Activated CD4-positive, alpha-beta T cell treated with anti-CD3 and anti-CD28 coated beads for 36 hours (primary cell): Measurements from ENCODE around the gene C19orf38. TPM values are rescaled to one million over a fixed set of nuclear protein-coding genes. Genes with fewer than 3 reads are reported as not detected.
A peak's percentile ranks its signal among the peaks of the same experiment; 100 is the strongest.
"Not testable (repeated sequence)": the region's sequence is repeated elsewhere in the genome, so short reads cannot be mapped to it uniquely, and the experiment has no call there.

Source experiments
- ATAC-seq: fragments of 200-7000 bp; cut with Tn5 transposase; one replicate; pipeline ENCODE4 v1.10.0; 2021; ENCODE audit warnings: mild to moderate bottlenecking, moderate library complexity
- CTCF ChIA-PET: fragments of 350-600 bp; sonication (Branson Sonifier 250); formaldehyde crosslinking; loops from one replicate; lab custom pipeline; 2021; ENCODE audit warnings: antibody characterized with exemption; lab: Charles Lee
- POLR2A ChIA-PET: fragments of 350-600 bp; sonication (Branson Sonifier 250); formaldehyde crosslinking; loops from one replicate; lab custom pipeline; 2021; ENCODE audit warnings: antibody characterized with exemption, inconsistent platforms; lab: Charles Lee
- DNase-seq: peaks from one replicate; pipeline ENCODE4 v3.0.0-alpha.2; 2020
- H3K27ac Mint-ChIP-seq: one replicate; pipeline ENCODE4 v1.8.0; 2021; ENCODE audit warnings: mixed read lengths
- H3K27me3 Mint-ChIP-seq: one replicate; pipeline ENCODE4 v1.8.0; 2021; ENCODE audit warnings: mixed read lengths
- H3K36me3 Mint-ChIP-seq: one replicate; pipeline ENCODE4 v1.8.0; 2021; ENCODE audit warnings: low read depth, mixed read lengths
- H3K4me1 Mint-ChIP-seq: one replicate; pipeline ENCODE4 v1.8.0; 2021; ENCODE audit warnings: mixed read lengths
- H3K4me3 Mint-ChIP-seq: one replicate; pipeline ENCODE4 v1.8.0; 2021; ENCODE audit warnings: mild to moderate bottlenecking, moderate library complexity, mixed read lengths
- H3K9me3 Mint-ChIP-seq: one replicate; pipeline ENCODE4 v1.8.0; 2021; ENCODE audit warnings: low read depth, mixed read lengths
- intact Hi-C, 2 experiments: fragments of 100-400 bp; cut with DNase I in 1 of 2; cut with micrococcal nuclease in 1 of 2; formaldehyde crosslinking; loops; one replicate each; pipeline versions ENCODE4 v1.14.2 to v1.15.1; 2022 to 2024; cut with DNase I, micrococcal nuclease
- total RNA-seq, 2 experiments: library from RNA; stranded (reverse); gene quantifications; one replicate each; pipeline ENCODE4 v1.2.3, GENCODE V29; 2021

C19orf38 gene
- total RNA-seq, 2 experiments from 2014 or later: 2.7 to 3.6 TPM

GRCh38 chr19:10877608-10878007 is 29.4 kb downstream of the C19orf38 start:
- ATAC-seq, H3K9me3 Mint-ChIP-seq, POLR2A ChIA-PET, H3K27me3 Mint-ChIP-seq, DNase-seq, H3K4me3 Mint-ChIP-seq: not testable (repeated sequence)
- CTCF ChIA-PET: interaction anchor here (0.6 to 1.2 kb wide), 3 partner anchors 11 to 249 kb away, joined by 3 read pairs; no protein-coding TSS in a partner anchor
- Mint-ChIP-seq H3K4me1 (peaks cover 41% of the 10 kb centered on the region), H3K36me3 (peaks cover 12% of the 10 kb centered on the region), H3K27ac (peak overlapping the region; percentile 86)
- intact Hi-C loops: loop anchor here in 1 of 2 experiments (2.0 to 10.0 kb wide), 2 partner anchors 83 to 773 kb away; partner anchors contain the start of genes ANGPTL6, PPAN and SMARCA4

- ChIA-PET POLR2A (no interaction called here), CTCF (no interaction called here)
- H3K27ac Mint-ChIP-seq: peak overlapping the region; percentile 86
- ATAC-seq (no peak), DNase-seq (no peak)
- no peaks in the 10 kb centered on the region for H3K27me3 Mint-ChIP-seq
- intact Hi-C loops: loop anchor here in 1 of 2 experiments (2.0 to 10.0 kb wide), 2 partner anchors 83 to 773 kb away; partner anchors contain the start of genes ANGPTL6, PPAN and SMARCA4
- H3K36me3 Mint-ChIP-seq: peaks cover 9% of the 10 kb centered on the region
- peaks cover 35% of the 10 kb centered on the region for H3K4me1 Mint-ChIP-seq
- no peak overlapping the region for H3K4me3 Mint-ChIP-seq
- H3K9me3 Mint-ChIP-seq: no peaks in the 10 kb centered on the region
These were observed 30.0 kb downstream of the C19orf38 start for GRCh38 chr19:10878253-10878652.

GRCh38 chr19:10881403-10882107 is 33.3 kb downstream of the C19orf38 start:
- intact Hi-C loops: no loop called here
- ATAC-seq (no peak), DNase-seq (no peak)
- Mint-ChIP-seq H3K9me3 (no peaks in the 10 kb centered on the region), H3K36me3 (peaks cover 7% of the 10 kb centered on the region), H3K27ac (no peak overlapping the region), H3K4me3 (no peak overlapping the region), H3K4me1 (peaks cover 25% of the 10 kb centered on the region), H3K27me3 (no peaks in the 10 kb centered on the region)
- POLR2A ChIA-PET: interaction anchor here (0.5 to 0.8 kb wide), 3 partner anchors 36 to 329 kb away, joined by 3 read pairs; no protein-coding TSS in a partner anchor
- CTCF ChIA-PET: interaction anchor here (0.6 to 2.5 kb wide), 5 partner anchors 10 to 373 kb away, joined by 3 to 10 read pairs (median 3); partner anchors contain the start of gene CARM1

- H3K36me3 Mint-ChIP-seq: peaks cover 7% of the 10 kb centered on the region
- intact Hi-C loops: no loop called here
- CTCF ChIA-PET: no interaction called here
These were observed 33.9 kb downstream of the C19orf38 start for GRCh38 chr19:10882108-10882457.

GRCh38 chr19:10884274-10884673 is 36.1 kb downstream of the C19orf38 start:
- CTCF ChIA-PET: interaction anchor here (0.9 kb wide), 1 partner anchor 1980 kb away, joined by 4 read pairs; no protein-coding TSS in a partner anchor

More at GRCh38 chr19:10882108-10882457, 33.9 kb downstream of the C19orf38 start:
- no peaks in the 10 kb centered on the region for H3K27me3 Mint-ChIP-seq
- no peaks in the 10 kb centered on the region for H3K9me3 Mint-ChIP-seq
- no peak overlapping the region for H3K4me3 Mint-ChIP-seq
- H3K27ac Mint-ChIP-seq: no peak overlapping the region
- POLR2A ChIA-PET: interaction anchor here (0.5 to 0.8 kb wide), 3 partner anchors 35 to 330 kb away, joined by 3 read pairs; no protein-coding TSS in a partner anchor
- H3K4me1 Mint-ChIP-seq: peaks cover 20% of the 10 kb centered on the region
- ATAC-seq (no peak), DNase-seq (no peak)

GRCh38 chr19:10885201-10886169 is 37.3 kb downstream of the C19orf38 start:
- DNase-seq: no peak
- Mint-ChIP-seq H3K4me1 (no peaks in the 10 kb centered on the region), H3K9me3 (no peaks in the 10 kb centered on the region), H3K36me3 (peaks cover 3% of the 10 kb centered on the region), H3K27ac (no peak overlapping the region), H3K27me3 (no peaks in the 10 kb centered on the region), H3K4me3 (no peak overlapping the region)
- no peak for ATAC-seq
- intact Hi-C loops: no loop called here
- POLR2A ChIA-PET: no interaction called here
- CTCF ChIA-PET: interaction anchor here (0.6 to 1.2 kb wide), 5 partner anchors 12 to 1978 kb away, joined by 3 to 4 read pairs (median 4); no protein-coding TSS in a partner anchor

More at GRCh38 chr19:10884274-10884673, 36.1 kb downstream of the C19orf38 start:
- no peak overlapping the region for H3K4me3 Mint-ChIP-seq
- peaks cover 6% of the 10 kb centered on the region for H3K36me3 Mint-ChIP-seq
- H3K9me3 Mint-ChIP-seq: no peaks in the 10 kb centered on the region
- POLR2A ChIA-PET: no interaction called here
- ATAC-seq (no peak), DNase-seq (no peak)
- intact Hi-C loops: no loop called here
- no peaks in the 10 kb centered on the region for H3K27me3 Mint-ChIP-seq
- peaks cover 4% of the 10 kb centered on the region for H3K4me1 Mint-ChIP-seq
- no peak overlapping the region for H3K27ac Mint-ChIP-seq

GRCh38 chr19:10887616-10888367 is 39.6 kb downstream of the C19orf38 start:
- Mint-ChIP-seq H3K27ac (no peak overlapping the region), H3K4me3 (no peak overlapping the region), H3K9me3 (no peaks in the 10 kb centered on the region), H3K4me1 (no peaks in the 10 kb centered on the region), H3K36me3 (peaks cover 3% of the 10 kb centered on the region), H3K27me3 (no peaks in the 10 kb centered on the region)
- DNase-seq (no peak), ATAC-seq (no peak)
- intact Hi-C loops: no loop called here
- CTCF ChIA-PET: interaction anchor here (0.7 to 1.7 kb wide), 4 partner anchors 11 to 206 kb away, joined by 3 to 5 read pairs (median 4); partner anchors contain the start of gene DNM2
- POLR2A ChIA-PET: no interaction called here

GRCh38 chr19:10888421-10888866 is 40.2 kb downstream of the C19orf38 start:
- ChIA-PET CTCF (interaction anchor here (0.7 to 1.7 kb wide), 4 partner anchors 11 to 171 kb away, joined by 3 to 6 read pairs (median 4); partner anchors contain the start of gene DNM2), POLR2A (no interaction called here)
- Mint-ChIP-seq H3K4me3 (no peak overlapping the region), H3K4me1 (no peaks in the 10 kb centered on the region), H3K27ac (no peak overlapping the region), H3K9me3 (no peaks in the 10 kb centered on the region), H3K27me3 (no peaks in the 10 kb centered on the region), H3K36me3 (no peaks in the 10 kb centered on the region)
- ATAC-seq (no peak), DNase-seq (no peak)
- intact Hi-C loops: no loop called here

GRCh38 chr19:10889880-10890279 is 41.7 kb downstream of the C19orf38 start:
- H3K4me3 Mint-ChIP-seq: no peak overlapping the region
- no peaks in the 10 kb centered on the region for H3K27me3 Mint-ChIP-seq
- ATAC-seq (no peak), DNase-seq (no peak)
- no peaks in the 10 kb centered on the region for H3K4me1 Mint-ChIP-seq
- no peaks in the 10 kb centered on the region for H3K36me3 Mint-ChIP-seq
- intact Hi-C loops: no loop called here
- POLR2A ChIA-PET: interaction anchor here (0.6 kb wide), 1 partner anchor 241 kb away, joined by 4 read pairs; no protein-coding TSS in a partner anchor
- CTCF ChIA-PET: interaction anchor here (1.6 to 1.7 kb wide), 2 partner anchors 17 to 32 kb away, joined by 5 to 6 read pairs; no protein-coding TSS in a partner anchor
- no peak overlapping the region for H3K27ac Mint-ChIP-seq
- H3K9me3 Mint-ChIP-seq: no peaks in the 10 kb centered on the region

- Mint-ChIP-seq H3K27me3 (no peaks in the 10 kb centered on the region), H3K9me3 (no peaks in the 10 kb centered on the region), H3K27ac (no peak overlapping the region), H3K36me3 (no peaks in the 10 kb centered on the region), H3K4me1 (peaks cover under 1% of the 10 kb centered on the region), H3K4me3 (no peak overlapping the region)
- no peak for DNase-seq
- ChIA-PET POLR2A (no interaction called here), CTCF (interaction anchor here (0.6 kb wide), 1 partner anchor 30 kb away, joined by 3 read pairs; no protein-coding TSS in a partner anchor)
- ATAC-seq: no peak
- intact Hi-C loops: no loop called here
These were observed 43.3 kb downstream of the C19orf38 start for GRCh38 chr19:10891405-10892086.
